SK-N-SH (cell line): ENCODE measurements around the gene ISLR. TPM values are rescaled to one million over a fixed set of nuclear protein-coding genes. Genes with fewer than 3 reads are reported as not detected.

Experiments
- ELF1 ChIP-seq: IDR thresholded peaks from 2 replicates; pipeline ENCODE4 v1.4.0; 2012
- EZH2phosphoT487 ChIP-seq: fragments of 200-600 bp; sonication (generic); IDR thresholded peaks from 2 replicates; pipeline ENCODE4 v1.6.1; 2017; ENCODE audit warnings: low read depth, mixed run types, mild to moderate bottlenecking, antibody characterized with exemption, moderate library complexity, borderline replicate concordance
- FOSL2 ChIP-seq: IDR thresholded peaks from 2 replicates; pipeline ENCODE4 v1.4.0; 2012; ENCODE audit warnings: low read depth, mild to moderate bottlenecking, moderate library complexity, borderline replicate concordance
- FOXJ3 ChIP-seq: sonication (generic); formaldehyde crosslinking; IDR thresholded peaks from 2 replicates; pipeline ENCODE4 v1.5.1; 2020; ENCODE audit warnings: mild to moderate bottlenecking, missing genetic modification reagents
- FOXM1 ChIP-seq: IDR thresholded peaks from 2 replicates; pipeline ENCODE4 v1.4.0; 2012; ENCODE audit warnings: low read depth, mild to moderate bottlenecking
- GABPA ChIP-seq: IDR thresholded peaks from 2 replicates; pipeline ENCODE4 v1.4.0; 2012; ENCODE audit warnings: low read depth, mild to moderate bottlenecking
- MAX ChIP-seq: IDR thresholded peaks from 2 replicates; pipeline ENCODE4 v1.4.0; 2012; ENCODE audit warnings: low read depth
- MEF2A ChIP-seq: IDR thresholded peaks from 2 replicates; pipeline ENCODE4 v1.4.0; 2012; ENCODE audit warnings: low read depth, borderline replicate concordance
- MXI1 ChIP-seq: IDR thresholded peaks from 2 replicates; pipeline ENCODE4 v1.6.1; 2012; ENCODE audit warnings: mild to moderate bottlenecking, low read depth, low read length, improper control_type of control experiment
- NFIC ChIP-seq: IDR thresholded peaks from 2 replicates; pipeline ENCODE4 v1.4.0; 2012; ENCODE audit warnings: borderline replicate concordance
- POLR2AphosphoS5 ChIP-seq: IDR thresholded peaks from 2 replicates; pipeline ENCODE4 v1.6.1; 2012; ENCODE audit warnings: low read depth, low read length
- RCOR1 ChIP-seq: fragments of 150-350 bp; IDR thresholded peaks from 2 replicates; pipeline ENCODE4 v1.6.1; 2017; ENCODE audit warnings: antibody characterized with exemption, low read length
- REST ChIP-seq: IDR thresholded peaks from 2 replicates; pipeline ENCODE4 v1.6.1; 2012; ENCODE audit warnings: mild to moderate bottlenecking, low read depth, low read length, moderate library complexity
- RFX5 ChIP-seq: IDR thresholded peaks from 2 replicates; pipeline ENCODE4 v1.6.1; 2012; ENCODE audit warnings: mild to moderate bottlenecking, improper control_type of control experiment, low read length
- RXRA ChIP-seq: IDR thresholded peaks from 2 replicates; pipeline ENCODE4 v1.4.0; 2012; ENCODE audit warnings: low read depth, mild to moderate bottlenecking, borderline replicate concordance
- TCF12 ChIP-seq: IDR thresholded peaks from 2 replicates; pipeline ENCODE4 v1.4.0; 2012
- TEAD4 ChIP-seq: IDR thresholded peaks from 2 replicates; pipeline ENCODE4 v1.4.0; 2012; ENCODE audit warnings: mild to moderate bottlenecking, borderline replicate concordance; ENCODE audit not compliant: insufficient read depth
- USF1 ChIP-seq: IDR thresholded peaks from 2 replicates; pipeline ENCODE4 v1.4.0; 2012; ENCODE audit warnings: low read depth, borderline replicate concordance
- USF2 ChIP-seq: fragments of 150-350 bp; IDR thresholded peaks from 2 replicates; pipeline ENCODE4 v1.6.1; 2017; ENCODE audit warnings: antibody characterized with exemption, low read length, low read depth, borderline replicate concordance
- YY1 ChIP-seq: IDR thresholded peaks from 2 replicates; pipeline ENCODE4 v1.4.0; 2012; ENCODE audit warnings: low read depth, mild to moderate bottlenecking
- ZBTB33 ChIP-seq: IDR thresholded peaks from 2 replicates; pipeline ENCODE4 v1.4.0; 2012; ENCODE audit warnings: low read depth, borderline replicate concordance
- polyA plus RNA-seq, 3 experiments: library from polyadenylated mRNA; depleted of rRNA; stranded (reverse); fragments of >200 nt; gene quantifications; 2 replicates each; pipeline ENCODE4 v1.2.3, GENCODE V29; 2012

ISLR gene
- polyA plus RNA-seq, 1 of the 3 experiments (the other 2 are of a cell fraction): 7.3 TPM

- TF ChIP-seq MXI1 (0 out of 2 replicates have a peak, but pooled peaks have one; percentile 69), YY1 (no peak), EZH2phosphoT487 (no peak), POLR2AphosphoS5 (0 out of 2 replicates have a peak, but pooled peaks have one; percentile 18), MEF2A (no peak), FOXM1 (no peak), MAX (no peak), REST (no peak), FOSL2 (no peak), TCF12 (peak; percentile 81), USF1 (no peak), RXRA (no peak), FOXJ3 (CRISPR knock-in tag) (0 out of 2 replicates have a peak, but pooled peaks have one; percentile 31), GABPA (no peak), ZBTB33 (no peak), RCOR1 (peak; percentile 4; the same call in 1 of the 2 replicates), RFX5 (no peak), TEAD4 (no peak), USF2 (no peak), NFIC (no peak; the same call in 1 of the 2 replicates), ELF1 (no peak)
Observed at GRCh38 chr15:74202452-74203401, 29.2 kb downstream of the ISLR start, which contains the start of gene STRA6 (continued).
